RPMI7951 (cell line): ENCODE measurements around the gene C12orf56. TPM values are rescaled to one million over a fixed set of nuclear protein-coding genes. Genes with fewer than 3 reads are reported as not detected.
A peak's percentile ranks its signal among the peaks of the same experiment; 100 is the strongest.

Experiments
- DNase-seq: peaks from one replicate; pipeline ENCODE4 v3.0.0-alpha.2; 2012; ENCODE audit warnings: low read depth
- total RNA-seq: library from RNA; depleted of rRNA; stranded (reverse); fragments of >200 nt; shearing (Covaris generic); gene quantifications from 2 replicates; pipeline ENCODE4 v1.2.3, GENCODE V29; 2014; rRNA removed

C12orf56 gene, protein sequence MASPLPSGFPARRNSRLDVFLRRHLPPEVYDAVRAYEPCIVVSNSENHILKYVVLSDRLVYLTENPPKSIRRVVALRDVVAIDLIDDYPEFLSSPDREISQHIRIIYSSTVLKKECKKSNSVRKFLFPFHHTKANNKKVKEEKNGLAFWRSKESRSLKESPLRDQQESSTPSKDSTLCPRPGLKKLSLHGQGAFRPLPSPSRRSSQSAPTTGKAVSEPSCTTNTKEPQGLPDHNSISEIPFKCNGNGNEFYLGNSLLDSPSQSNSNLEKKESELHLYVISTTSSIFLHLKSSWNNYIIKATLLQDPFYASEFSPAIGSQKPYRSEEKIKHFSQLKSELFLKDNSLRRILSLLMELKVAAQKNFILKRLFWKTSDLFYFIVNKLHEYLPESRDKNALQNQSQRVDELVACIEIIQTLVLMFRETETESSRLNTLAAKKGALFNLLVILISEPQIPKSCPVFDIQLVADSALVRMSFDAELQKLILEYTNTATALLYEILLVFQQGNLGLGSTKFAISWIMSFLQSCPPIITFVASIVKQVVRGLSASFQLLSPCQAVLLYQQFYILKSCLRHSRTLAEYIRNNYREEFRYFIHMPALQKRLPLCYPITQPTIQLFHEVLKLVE
- under 0.01 TPM in 1 of 2 replicates, not detected in the other for total RNA-seq

GRCh38 chr12:64390275-64390851, at the start of gene C12orf56:
Gene C12orf56, minus strand, starts transcription at chr12:64390758. Its CDS starts 193 bp downstream, at chr12:64390565.
- peak; percentile 23 for DNase-seq

GRCh38 chr12:64440100-64440499, 49.5 kb upstream of the C12orf56 start:
- no peak for DNase-seq

DNA sequence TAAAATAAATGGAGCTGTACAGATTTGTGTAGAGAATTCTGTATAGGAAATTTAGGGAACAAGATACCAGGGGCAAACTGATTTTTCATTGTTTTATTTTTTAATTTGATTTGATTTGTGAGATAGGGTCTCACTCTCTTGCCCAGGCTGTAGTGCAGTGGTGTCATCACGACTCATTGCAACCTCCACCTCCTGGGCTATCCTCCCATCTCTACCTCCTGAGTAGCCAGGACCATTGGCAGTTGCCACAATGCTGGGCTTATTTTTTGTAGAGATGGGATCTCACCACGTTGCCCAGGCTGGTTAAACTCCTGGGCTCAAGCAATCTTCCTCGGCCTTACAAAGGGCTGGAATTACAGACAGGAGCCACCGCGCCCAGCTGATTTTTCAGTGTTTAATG, 43.4 kb upstream of the C12orf56 start:
- no peak for DNase-seq

GRCh38 chr12:64431791-64432190, 41.2 kb upstream of the C12orf56 start:
- no peak for DNase-seq

DNA sequence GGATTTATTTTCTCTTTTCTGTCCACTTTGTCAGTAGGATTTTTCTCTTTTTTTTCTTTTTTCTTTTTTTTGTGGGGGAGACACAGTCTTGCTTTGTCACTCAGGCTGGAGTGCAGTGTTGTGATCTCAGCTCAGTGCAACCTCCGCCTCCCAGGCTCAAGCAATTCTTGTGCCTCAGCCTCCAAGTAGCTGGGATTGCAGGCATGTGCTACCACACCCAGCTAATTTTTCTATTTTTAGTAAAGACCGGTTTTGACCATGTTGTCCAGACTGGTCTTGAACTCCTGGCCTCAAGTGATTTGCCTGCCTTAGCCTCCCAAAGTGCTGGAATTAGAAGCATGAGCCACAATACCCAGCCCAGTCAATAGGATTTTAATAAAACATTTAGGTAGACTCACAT, 40.3 kb upstream of the C12orf56 start:
- no peak for DNase-seq

DNA sequence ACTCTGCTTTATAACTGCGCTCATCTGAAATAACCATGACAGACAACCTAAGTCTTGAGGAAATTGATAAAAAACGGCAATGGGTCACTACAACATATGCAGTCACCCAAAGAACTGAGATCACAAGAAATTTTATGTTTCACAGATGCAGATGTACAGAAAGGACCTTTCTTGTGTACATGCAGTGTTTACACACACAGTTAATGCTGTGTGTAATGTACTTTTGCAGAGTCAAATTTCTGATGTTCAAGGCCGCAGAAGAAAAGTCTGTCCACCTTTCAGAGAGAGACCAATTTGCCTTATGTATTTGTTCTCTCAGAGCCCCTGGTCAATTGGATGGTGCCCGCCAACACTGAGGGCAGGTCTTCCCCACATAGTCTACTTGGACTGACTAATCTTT, 38.4 kb upstream of the C12orf56 start:
- DNase-seq, result no peak

GRCh38 chr12:64427988-64428387, 37.4 kb upstream of the C12orf56 start:
- DNase-seq, result no peak

DNA sequence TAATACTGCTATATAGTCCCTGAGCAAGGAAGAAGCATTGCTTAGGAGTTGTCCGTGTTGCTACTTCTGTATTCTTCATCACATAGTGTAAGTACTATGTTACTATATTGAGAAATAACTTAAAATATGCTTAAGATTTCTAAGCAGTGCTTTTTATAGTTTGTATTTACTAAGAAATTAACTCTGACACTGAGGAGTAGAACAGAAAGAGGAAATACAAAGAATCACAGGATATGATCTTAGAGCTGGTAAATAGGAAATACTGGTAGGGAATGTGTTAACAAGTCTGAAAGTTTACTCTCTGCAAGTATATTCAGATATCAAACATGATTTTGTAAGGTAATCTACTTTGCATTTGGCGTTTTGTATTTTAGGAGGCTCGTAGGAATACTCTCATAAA, 29.1 kb upstream of the C12orf56 start:
- no peak for DNase-seq

GRCh38 chr12:64418209-64418608, 27.7 kb upstream of the C12orf56 start:
- no peak for DNase-seq

DNA sequence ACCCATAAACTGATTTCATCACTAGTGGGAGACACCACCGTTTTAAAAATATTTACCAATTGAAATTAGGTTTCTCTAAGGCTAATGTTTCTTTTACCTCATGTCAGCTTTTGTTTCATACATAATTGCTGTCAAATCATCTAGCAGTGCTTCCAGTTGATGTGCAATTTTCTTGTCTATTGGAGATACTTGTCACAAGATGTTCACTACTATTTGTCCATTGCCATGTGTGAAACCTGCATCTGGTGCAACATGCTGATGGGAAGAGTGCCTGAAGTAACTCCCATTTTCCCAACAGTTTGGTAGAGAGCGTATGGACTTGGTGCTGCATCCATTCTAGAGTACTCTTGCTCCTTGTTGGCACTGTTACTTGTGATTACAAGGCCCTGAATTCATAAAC, 23.3 kb upstream of the C12orf56 start:
- no peak for DNase-seq

DNA sequence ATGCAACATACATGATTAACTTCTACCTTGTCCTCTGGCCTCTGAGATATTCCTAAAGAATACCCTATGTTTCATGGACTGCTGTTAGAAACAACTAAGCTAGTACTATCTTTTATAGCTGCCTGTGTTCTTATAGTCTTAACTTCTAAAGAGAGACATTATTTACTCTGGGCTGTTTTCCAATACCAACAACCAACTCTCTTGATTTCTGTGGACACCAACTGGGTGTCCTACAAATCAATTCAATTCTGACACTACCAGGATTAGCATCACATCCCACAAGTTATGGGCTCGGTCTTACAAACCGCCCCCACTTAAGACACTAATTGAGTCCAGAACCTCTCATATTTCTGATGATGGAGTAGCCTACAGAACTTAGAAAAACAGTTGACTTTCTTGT, 21.9 kb upstream of the C12orf56 start:
- no peak for DNase-seq

GRCh38 chr12:64411427-64411826, 20.9 kb upstream of the C12orf56 start:
- no peak for DNase-seq

- DNase-seq, result no peak
Measured at GRCh38 chr12:64407342-64408223, 17.0 kb upstream of the C12orf56 start.

DNA sequence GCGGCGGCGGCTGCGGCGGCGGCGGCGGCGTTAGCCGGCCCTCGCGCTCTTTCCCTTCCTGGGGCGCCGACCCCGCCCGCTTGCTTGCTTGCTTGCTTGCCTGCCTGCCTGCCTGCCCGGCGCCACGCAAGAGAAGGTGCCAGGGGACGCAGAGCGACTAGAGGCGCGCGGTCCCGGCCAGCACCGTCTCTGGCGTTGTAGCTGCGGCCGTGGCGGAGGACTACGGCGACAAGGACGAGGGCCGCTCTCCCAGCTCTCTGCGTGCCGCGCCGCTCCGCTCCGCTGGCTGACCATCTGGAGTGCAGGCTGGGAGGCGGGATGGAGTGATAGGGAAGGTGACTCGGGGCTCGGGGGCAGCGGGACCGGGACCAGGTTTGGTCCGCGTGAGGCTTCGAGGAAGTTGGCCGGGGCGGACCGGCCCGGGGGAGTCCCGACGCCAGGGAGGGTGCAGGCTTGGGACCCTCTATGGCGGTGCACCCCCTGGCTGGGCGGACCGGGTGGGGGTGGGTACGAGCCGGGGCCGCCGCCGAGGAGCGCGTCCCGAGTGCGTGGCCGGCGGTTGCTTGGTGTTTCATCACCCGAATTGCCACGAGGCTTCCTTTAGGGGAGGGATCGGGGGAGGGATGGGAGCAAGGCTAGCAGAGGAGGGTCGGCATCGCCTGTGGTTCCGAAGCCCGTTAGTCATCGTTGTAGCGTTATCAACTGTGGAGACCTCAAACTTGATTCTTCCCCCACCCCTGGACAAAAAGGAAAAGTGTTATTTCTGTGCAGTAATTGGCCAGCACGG, 14.1 kb upstream of the C12orf56 start:
- DNase-seq, result peak; percentile 75

- DNase-seq, result peak; percentile 95
Measured at GRCh38 chr12:64403707-64404469, 13.3 kb upstream of the C12orf56 start, which contains the start of gene XPOT. Gene XPOT, plus strand, starts transcription at chr12:64404392. Its CDS starts 5,644 bp downstream, at chr12:64410036.

- no peak for DNase-seq
Measured at GRCh38 chr12:64402181-64402580, 11.6 kb upstream of the C12orf56 start.

DNA sequence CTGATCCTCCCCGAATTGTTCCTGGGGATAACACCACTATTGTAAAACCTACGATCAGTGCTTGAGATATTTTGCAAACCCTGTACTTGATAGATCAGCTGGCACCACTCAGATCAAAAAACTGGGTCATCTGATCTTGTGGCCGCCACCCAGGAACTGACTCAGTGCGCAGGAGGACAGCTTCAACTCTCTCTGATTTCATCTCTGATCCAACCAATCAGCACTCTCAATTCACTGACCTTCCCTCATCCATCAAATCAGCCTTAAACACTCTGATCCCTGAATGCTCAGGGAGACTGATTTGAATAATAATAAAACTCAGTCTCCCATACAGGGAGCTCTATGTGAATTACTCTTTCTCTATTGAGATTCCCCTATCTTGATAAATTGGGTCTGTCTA, 9.5 kb upstream of the C12orf56 start:
- DNase-seq, result peak; percentile 67

- no peak for DNase-seq
Measured at GRCh38 chr12:64395739-64396138, 5.2 kb upstream of the C12orf56 start.

- DNase-seq, result peak; percentile 54
Measured at GRCh38 chr12:64392221-64392620, 1.7 kb upstream of the C12orf56 start.

DNA sequence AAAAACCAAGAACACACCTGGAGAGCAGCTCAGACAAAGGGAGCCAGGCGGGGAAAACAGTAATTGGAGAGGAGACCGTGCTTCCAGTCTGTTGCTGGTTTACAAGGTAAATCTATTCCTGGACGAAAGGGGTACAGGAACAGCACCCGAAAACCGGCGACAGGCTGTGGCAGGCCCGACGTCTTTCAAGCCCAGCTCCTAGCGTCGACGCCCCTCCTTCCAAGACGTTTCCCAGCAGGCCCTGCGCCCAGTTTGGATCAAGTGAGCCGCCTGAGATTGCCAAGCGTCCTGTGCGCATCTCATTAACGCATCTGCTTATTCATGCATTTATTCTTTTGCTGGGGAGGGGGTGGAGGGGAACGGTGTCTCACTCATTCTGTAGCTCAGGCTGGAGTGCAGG, 1.4 kb downstream of the C12orf56 start:
- no peak for DNase-seq
